Activated T-helper 9 cell treated with anti-CD3 and anti-CD28 coated beads, Interleukin-2, amount 50 U/mL, for 16 hours (primary cell): ENCODE measurements around the gene SLC29A4.

Experiments
- DNase-seq: peaks from one replicate; pipeline ENCODE4 v3.0.0-alpha.2; 2020; ENCODE audit warnings: low read depth

The SLC29A4 gene

DNA sequence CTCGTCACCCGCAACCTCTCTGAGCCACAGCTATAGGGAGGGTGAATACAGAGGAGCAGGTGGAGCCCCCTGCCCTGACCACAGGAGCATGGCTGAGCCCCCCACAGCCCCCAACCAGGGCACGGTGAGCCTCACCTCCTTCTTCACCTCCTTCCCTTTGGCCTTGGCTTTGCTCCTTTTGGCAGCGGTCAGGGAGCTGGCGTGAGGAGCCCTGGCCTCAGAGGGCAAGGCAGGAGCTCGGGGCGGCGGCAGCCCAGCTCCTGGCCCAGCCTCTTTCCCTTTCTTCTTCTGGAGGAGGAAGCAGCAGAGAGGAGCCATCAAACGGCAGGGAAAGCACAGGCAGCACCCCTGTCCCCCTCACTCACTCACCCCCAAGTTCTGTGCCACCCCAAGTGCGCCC lies 42.2 kb downstream of the SLC29A4 start:
- DNase-seq: no peak

DNA sequence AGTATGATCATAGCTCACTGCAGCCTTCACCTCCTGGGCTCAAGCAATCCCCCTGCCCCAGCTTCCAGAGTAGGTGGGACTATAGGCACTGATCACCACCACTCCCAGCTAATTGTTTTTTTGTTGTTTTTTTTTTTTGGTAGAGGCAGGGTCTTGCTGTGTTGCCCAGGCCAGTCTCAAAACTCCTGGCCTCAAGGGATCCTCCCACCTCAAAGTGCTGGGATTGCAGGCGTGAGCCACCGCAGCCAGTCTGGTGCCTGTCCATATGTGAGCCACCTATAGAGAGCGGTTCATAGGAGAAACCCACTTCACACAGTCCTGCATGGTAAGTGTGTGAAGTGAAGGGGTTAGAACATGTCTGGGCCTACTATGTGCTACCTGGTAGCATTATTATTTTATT lies 47.5 kb downstream of the SLC29A4 start:
- DNase-seq: no peak

DNA sequence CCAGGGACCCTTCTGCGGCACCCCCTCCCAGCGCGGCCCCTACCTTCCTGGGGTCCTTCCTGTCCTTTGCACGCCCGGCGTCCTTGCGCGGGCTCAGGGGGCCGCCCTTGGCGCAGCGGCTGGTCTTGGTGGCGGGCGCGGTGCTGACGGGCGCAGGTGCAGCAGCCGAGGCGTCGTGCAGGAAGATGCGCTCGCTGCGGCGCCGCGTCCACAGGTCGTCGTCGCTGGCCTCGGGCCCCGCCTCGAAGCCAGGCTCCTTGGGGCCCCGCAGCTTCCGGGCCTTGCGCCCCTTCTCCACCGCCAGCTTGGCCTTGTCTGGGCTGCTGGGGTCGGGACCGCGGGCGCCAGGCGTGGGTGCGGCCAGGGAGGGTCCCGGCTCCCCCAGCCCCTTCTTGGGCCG lies 49.8 kb downstream of the SLC29A4 start:
- DNase-seq: no peak

DNA sequence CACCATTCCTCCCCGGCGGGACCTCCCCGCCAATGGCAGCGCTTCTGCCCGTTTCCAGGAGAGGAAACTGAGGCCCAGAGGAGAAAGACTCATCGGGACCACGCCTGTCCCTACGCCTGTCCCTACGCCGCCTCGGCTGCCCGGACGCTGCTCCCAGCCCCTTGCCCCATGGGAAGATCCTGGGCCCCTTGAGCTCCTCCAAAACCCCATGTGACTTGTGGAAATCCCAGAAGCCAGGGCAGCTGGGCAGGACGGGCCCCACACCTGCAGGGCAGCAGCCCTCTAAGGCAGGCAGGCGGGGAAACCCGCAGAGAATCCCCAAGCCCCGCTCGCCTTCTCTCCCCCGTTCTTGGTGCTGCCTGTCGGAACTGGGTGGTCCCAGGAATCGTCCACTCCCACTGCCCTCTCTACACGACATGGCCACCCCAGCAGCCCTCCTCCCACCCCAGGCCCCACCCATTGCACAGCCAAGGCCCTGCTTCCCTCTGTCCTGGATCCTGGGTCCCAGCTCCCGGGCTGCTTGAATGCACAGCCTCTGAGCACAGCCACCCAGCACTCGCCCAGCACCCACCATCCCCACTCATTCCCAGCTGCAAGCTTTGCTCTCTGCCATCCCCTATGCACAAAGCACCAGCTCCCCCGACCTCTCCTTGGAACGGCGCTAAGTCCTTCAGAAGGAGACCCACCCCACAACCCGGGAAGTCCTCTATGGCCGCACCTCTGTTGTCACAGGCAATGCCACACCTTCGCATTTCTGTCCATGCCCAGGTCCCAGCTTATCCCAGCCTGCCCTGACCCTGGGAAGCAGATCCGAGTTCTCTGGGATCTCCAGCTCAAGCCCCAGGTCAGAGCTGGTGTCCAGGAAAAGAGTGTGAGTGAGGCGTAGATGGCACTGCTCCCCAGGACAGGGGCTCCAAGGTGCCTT lies 50.6 kb downstream of the SLC29A4 start:
- no peak for DNase-seq

DNA sequence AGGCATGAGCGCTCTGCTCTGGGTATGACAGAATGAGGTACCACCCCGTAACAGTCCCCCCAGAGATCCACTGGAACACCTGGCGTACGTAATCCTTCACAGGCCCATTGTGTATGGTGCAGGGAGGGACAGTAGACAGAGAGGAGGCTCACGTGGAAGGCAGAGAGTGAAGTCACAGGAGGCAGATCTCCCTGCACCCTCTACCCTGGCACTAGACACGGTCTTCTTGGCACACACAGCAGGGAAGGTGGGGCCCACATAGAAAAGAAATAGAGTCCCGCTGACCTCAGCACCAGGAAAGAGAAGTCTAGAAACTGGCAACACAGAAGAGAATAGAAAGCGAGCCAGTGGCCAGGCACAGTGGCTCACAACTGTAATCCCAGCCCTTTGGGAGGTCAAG lies 51.9 kb downstream of the SLC29A4 start:
- no peak for DNase-seq

DNA sequence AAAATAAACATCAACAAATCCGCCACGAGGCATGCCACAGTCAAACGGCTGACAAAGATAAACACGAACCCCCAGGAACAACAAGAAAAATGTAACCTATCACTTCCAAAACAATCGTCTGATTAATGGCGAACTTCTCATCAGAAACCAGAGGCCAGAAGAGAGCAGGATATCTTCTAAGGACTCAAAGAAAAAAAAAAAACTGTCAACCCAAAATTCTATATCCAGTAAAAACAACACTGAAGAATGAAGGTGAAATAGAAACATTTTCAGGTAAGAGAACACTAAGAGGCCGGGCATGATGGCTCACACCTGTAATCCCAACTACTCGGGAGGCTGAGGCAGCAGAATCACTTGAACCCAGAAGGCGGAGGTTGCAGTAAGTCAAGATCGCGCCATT lies 54.3 kb downstream of the SLC29A4 start:
- DNase-seq: no peak

DNA sequence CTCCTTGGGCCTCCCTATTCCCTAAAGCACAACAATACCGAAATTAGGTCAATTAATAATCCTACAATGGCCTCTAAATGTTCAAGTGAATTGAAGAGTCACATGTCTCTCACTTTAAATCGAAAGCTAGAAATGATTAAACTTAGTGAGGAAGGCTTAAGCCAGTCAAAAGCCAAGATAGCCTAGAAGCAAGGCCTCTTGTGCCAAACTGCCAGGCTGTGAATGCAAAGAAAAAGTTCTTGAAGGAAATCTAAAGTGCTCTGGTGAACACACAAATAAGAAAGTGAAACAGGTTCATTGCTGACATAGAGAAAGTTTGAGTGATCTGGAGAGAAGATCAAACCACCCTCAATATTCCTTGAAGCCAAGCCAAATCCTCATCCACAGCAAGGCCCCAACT lies 57.2 kb downstream of the SLC29A4 start:
- no peak for DNase-seq

DNA sequence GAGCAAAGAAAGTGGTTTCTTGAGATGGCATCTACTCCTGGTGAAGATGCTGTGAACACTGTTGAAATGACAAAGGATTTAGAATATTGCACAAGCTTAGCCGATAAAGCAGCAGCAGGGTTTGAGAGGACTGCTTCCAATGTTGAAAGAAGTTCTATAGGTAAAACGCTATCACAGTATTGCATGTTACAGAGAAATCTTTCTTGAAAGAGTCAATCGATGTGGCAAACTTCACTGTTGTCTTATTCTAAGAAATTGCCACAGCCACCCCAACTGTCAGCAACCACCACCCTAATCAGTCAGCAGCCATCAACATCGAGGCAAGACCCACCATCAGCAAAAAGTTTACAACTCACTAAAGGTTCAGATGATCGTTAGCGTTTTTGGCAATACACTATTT lies 59.9 kb downstream of the SLC29A4 start:
- no peak for DNase-seq

DNA sequence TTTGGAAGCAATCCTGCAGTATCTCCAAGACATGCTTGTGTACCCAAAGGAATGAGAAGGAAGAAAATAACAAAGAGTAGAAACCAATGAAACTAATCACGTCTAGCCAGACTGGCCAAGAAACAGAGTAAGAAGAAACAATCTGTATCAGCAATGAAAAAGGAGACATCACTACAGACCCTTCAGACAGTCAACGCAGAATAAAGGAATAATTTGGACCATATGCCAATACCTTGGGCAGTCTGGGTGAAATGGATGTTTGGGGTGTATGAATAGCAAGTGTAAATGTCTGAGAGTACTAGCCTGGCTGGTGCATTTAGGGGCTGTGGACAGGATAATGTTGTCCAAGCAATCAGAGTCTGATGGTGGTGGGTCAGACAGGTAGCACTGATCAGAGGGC lies 61.1 kb downstream of the SLC29A4 start:
- no peak for DNase-seq

DNA sequence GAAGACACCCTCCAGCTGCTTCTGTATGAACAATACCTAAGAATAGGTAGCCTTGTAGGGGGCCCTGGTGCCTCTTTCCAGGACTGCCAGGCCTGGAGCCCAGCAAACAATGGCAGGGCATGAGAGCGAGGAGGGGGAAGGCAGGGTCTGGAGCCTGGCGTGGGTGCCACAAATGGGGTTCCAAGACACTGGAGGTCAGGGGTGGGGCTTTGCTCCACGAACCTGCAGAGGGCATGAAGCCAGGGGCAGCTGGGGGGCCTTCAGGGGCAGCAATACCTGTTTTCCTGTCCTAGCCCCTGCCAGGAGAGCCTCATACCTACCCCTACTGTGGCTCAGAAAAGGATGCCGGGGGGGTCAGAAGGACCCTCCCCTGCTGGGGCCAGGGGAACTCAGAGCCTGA lies 61.6 kb downstream of the SLC29A4 start:
- no peak for DNase-seq

DNA sequence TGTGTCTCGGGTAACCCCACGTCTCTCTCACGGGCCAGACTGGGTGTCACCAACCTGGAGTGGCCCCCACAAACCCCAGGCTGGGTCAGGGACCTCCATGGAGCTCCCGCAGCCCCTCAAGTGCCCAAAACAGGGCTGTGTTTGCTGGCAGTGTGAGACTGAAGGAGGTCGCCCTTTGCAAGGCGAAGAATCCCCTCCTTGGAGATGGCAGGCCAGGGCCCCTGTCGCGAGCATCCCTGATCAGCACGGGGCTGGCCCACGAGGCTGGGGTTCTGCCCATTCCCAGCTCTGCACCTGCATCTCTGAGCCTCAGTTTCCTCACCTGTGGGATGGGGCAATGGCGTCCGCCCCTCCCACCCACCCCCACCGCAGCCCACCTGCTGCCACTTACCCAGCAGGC lies 62.4 kb downstream of the SLC29A4 start:
- DNase-seq: no peak

DNA sequence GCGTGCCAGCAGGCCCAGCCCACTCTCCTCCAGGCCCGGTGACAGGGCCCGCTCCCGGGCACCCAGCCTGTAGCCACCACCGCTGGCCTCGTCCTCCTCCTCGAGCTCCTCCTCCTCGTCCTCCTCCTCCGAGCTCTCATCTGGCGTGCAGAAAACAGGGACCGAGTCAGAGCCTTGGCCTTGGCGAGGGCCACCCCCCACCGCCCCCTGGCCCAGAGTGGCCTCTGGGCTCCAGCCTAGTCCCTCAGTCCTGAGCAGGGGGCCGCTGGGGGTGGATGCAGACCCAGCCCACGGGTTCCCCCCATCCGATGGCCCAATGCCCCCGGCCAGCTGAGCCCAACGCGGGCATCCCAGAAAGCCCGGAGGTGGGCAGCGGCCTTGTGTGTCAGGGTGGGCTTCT lies 62.9 kb downstream of the SLC29A4 start:
- DNase-seq: no peak

DNA sequence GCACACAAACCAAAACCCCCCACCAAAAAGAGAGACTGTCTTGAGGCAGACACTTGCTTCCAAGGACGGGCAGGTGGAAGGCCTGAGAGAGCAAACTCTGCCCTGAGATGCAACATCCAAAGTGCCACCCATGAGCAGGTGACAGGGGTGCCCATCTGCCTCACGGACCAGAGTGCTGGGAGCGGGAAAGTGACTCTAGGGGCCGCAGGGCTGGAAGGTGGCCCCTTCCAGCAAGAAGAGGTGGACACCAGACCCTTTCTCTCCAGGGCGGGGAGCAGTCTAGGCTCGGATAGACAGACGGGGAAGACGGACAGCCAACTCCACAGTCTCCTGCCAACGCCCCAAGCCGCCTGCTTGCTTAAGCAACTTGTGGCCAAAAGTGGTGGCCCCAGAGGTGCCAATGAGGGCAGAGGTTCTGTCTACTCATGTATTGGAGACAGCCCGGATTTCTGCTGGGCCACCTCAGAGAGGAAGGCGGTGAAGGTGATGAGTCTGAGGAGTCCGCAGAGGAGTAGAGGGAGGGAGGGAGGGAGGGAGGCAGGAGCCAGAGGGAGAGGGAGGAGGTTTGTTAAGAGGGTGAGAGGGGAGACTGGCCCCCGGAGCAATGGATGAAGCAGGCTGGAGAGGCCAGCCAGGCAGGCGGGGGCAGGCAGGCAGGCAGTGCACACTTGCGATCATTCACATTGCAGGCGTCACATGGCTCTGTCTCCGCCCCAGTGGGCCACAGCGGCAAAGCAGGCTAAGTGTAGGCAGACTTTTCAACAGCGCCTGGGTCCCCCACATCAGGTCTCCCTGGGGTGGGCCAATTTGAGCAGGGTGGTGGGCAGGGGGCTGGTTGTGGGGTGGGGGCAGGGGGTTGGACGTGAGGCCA lies 65.6 kb downstream of the SLC29A4 start:
- no peak for DNase-seq

DNA sequence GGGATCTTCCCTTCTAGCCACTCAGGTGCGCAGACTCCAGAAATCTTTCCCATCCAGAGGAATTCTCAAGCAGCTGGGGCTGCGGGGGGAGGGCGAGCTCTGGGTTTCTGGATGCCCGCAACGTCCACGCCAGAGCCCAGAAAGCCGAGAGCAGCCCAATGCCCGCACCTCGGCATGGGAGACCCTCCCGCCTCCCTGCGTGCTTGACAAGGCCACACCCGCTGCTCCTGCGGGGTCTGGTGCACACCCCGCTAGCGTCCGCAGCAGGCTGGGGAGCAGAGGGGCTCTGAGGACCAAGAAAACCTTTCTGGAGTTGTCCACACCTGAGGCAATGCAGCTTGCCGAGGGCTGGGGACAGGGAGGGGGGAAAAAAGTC lies 66.2 kb downstream of the SLC29A4 start:
- no peak for DNase-seq

DNA sequence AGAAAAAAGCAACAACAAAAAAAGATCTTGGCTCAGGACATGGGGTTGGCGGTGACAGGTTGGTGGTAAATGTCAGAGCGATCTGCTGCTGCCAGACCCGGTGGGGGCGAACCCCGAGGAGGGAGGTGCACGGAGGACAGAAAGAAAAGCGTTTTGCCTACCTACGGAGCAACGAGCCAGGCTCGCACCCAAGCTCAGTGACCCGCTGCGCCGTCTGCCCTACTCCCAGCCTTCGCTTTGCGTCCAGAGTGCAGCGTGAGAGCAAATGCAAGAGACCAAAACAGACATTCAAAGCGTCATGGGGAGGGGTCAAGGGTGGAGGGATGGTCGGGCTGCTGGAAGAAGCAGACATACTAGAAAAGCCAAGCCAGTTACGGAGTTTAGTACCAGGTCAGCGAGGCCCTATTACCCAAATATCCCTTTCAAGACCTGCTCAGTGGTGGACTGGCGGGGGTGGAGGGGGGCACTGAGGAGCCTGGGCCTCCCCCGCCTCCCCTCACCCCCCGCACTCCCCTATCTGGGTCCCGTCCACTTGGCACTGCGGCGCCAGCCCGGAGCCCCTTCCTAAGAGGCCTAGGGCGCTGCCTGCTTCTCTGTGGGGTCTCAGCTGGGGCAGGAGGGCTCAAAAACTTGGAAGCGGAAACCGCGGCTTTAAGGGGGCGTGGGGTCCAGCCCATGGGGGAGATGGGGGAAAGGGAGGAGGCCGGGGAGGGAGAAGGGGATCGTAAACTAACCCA lies 66.9 kb downstream of the SLC29A4 start:
- DNase-seq: no peak

DNA sequence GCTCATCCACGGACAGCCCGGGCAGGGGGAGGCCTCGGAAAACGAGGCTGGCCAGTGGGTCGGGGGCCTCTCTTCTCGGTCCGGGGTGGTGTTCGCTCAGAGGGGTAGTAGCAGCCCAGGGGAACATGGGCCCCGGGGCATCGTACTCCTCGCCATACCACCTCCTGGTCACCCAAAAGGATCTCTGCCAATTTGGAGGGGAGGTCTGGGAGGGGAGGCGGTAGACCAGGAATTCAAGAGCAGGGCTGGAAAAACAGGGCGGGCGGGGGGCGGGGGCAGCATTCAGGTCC lies 67.4 kb downstream of the SLC29A4 start:
- no peak for DNase-seq

DNA sequence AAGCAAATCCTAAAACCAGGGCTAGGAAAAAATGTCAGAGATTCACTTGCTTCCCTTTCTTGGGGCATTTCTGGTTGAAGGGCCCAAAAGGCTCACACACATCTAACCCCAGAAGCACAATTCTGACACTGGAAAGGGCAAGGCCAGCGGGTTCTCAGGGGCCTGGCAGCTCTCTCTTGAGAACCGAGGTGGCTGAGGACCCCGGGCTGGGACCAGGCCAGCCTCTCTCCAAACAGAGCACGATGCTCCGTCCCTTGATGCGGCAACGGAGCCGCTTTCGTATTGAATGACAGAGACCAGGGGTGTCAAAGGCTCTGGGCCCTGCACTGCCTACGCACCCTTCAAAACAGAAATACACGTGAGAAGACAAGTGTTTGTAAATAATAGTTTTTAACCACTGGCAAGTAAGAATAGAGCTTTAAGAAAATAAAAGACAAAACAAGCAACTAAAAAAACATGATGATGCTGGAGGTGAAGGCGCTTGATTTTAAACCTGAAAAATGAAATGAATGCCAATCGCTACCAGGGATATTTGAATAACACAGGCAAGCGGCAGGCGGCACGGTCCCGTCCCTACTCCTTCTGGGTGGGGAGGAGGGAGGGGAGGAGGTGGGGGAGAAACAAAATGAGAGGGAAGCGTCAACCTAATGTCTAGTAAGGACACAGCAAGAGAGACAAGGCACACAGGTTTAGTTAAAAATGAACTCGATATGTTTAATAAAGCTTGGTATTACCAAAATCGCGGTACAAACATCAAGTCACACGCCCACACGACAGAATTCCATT lies 68.0 kb downstream of the SLC29A4 start:
- DNase-seq: no peak

DNA sequence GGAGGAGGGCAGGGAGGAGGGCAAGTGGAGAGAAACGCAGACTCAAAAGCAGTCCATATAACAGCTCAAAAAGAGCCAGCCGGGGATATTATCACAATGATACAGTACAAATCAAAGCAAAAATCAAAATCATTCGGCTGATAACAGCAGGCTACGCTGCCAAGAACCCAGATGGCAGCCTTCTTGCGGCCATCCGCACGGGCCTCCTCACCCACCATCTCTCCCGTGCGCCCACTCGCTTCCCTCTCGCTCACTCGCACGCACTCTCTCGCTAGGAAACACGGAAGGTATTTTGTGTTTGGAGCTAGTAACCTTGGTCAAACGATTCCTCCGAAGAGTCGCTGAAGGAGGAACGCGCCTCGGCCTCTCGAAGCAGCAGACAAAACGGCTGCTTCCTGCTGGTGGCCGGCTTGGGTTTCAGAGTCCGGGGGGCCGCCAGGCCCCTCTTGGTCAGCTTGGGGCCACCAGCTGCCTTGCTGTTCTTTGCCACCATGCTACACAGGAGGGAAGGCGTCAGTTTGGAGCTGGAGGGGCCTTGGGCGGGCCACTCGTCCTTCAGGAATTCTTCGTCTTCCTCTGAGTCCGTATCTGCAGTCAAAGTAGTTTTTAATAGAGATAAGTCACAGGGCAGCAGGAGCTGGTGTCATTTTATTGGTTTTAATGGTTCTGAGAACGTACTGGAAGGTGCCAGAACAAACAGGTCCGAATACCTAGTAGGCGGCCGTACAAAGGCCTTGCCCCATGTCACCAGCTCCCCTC lies 68.9 kb downstream of the SLC29A4 start:
- DNase-seq: no peak

DNA sequence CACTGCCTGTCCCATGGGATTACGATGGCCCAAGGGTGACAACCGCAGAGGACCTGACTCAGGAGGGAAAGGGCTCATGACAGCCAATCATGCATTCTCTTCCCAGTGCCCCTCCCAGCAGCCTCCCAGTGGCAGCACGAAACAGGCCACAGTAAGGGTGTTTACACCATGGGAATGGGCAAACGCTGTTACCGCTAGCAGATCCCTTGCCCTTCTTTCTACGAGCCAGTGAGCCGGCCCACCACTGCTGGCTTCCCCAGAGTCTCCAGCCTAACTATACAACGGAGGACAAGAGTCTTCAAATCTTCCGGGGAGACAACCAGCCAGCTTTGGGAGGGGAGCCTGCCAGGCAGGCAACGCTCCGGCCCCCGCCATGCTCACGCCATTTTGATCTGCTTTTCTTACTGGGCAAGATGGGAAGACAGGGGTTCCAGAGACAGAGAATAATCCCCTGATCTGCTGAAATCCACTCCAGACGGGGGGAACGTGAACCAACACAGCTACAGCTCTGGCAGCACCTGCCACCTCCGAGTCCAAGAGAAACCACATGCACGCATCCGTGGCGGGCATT lies 69.8 kb downstream of the SLC29A4 start:
- no peak for DNase-seq

DNA sequence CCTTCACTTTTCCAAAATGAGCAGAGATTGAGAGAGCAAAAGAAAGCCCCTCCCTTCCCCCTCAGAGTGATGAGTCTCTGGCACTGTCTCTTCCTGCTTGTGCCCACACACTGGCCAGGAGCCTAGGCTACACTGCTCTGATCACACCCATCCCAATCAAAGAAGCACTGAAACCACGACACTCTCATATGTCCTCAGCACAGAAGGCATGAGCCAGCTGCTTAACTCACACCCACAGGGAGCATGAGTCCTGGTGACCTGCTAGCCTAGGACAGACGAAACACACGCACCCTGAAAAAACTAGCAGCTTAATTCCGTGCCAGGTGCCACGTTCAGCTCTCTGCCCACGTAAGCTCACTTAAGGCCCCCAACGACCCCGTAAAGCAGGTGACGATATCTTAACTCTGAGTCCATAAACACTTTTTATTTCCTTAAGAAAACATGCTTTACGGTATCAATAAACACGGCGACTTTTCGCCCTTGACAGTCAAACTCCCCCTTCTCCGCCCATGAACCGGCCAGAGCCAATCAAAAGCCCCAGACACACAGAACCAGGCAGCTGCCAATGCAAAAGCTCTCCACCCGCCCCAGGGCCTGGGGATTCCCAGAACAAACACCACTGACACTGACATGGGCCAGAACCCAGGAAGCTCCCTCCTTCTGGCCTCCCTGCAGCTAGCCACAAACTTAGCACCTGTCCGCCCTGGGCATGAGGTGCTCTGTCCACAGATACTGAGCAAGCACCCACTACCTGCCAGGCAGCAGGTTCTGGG lies 71.9 kb downstream of the SLC29A4 start:
- DNase-seq: no peak
